Esophagus squamous epithelium (tissue), 5 donors: Measurements from ENCODE around the gene PPP2R2C. TPM values are rescaled to one million over a fixed set of nuclear protein-coding genes. Genes with fewer than 3 reads are reported as not detected.

ENCODE experiments used
- DNase-seq: peaks from one replicate; lab custom pipeline; 2025; lab: John Stamatoyannopoulos, UW
- H3K27ac ChIP-seq, 4 donors: fragments of 200-600 bp; sonication (generic); one replicate each; pipeline ENCODE4 v1.5.1; 2016 to 2019; ENCODE audit warnings: mild to moderate bottlenecking in 1 of 4
- H3K27me3 ChIP-seq, 4 donors: fragments of 200-600 bp; sonication (generic); 1 replicate in 3 of 4; 2 replicates in 1 of 4; pipeline versions ENCODE4 v1.5.1 to v1.6.0; 2017 to 2021; ENCODE audit warnings: antibody characterized with exemption in 1 of 4
- H3K36me3 ChIP-seq, 3 donors: fragments of 200-600 bp; sonication (generic); one replicate each; pipeline ENCODE4 v1.5.1; 2016 to 2019
- H3K4me1 ChIP-seq, 3 donors: fragments of 200-600 bp; sonication (generic); one replicate each; pipeline ENCODE4 v1.5.1; 2017 to 2019
- H3K4me3 ChIP-seq, 4 donors: fragments of 200-600 bp; sonication (generic); 1 replicate in 3 of 4; 2 replicates in 1 of 4; pipeline ENCODE4 v1.5.1; 2016 to 2019; ENCODE audit warnings: mild to moderate bottlenecking in 2 of 4, moderate library complexity in 1 of 4
- H3K9me3 ChIP-seq, 3 donors: fragments of 200-600 bp; sonication (generic); one replicate each; pipeline ENCODE4 v1.5.1; 2016 to 2019
- CTCF ChIP-seq, 6 experiments: fragments of 450-650 bp in 4 of 6; fragments of 200-600 bp in 2 of 6; sonication (generic) in 2 of 6; IDR thresholded peaks; one replicate each; pipeline ENCODE4 v1.5.1; 2016 to 2019; ENCODE audit warnings: antibody characterized with exemption in 6 of 6, mild to moderate bottlenecking in 4 of 6, moderate library complexity in 4 of 6
- POLR2A ChIP-seq, 4 donors: fragments of 450-650 bp; IDR thresholded peaks; one replicate each; pipeline ENCODE4 v1.6.1; 2017; ENCODE audit warnings: antibody characterized with exemption in 4 of 4, mild to moderate bottlenecking in 4 of 4, moderate library complexity in 3 of 4
- WGBS, 2 donors: methylation state at CpG; one replicate each; pipeline ENCODE4 v1.1.5; 2018; 5-methylcytosine and 5-hydroxymethylcytosine counted together
- intact Hi-C: fragments of 100-400 bp; cut with DNase I; formaldehyde crosslinking; loops from one replicate; pipeline ENCODE4 v1.15.0; 2022
- total RNA-seq, 4 donors: library from RNA; depleted of rRNA; stranded (reverse); fragments of >200 nt; gene quantifications; one replicate each; pipeline ENCODE4 v1.1.0, GENCODE V29; 2016
- donor health status: DM: yes; HTN: yes; CAD: no.

PPP2R2C gene
- total RNA-seq, 4 donors from 2014 or later = 26.9 to 76.3 (median 53.7) TPM

GRCh38 chr4:6464842-6465588 is 7.4 kb downstream of the PPP2R2C start:
- no peak for DNase-seq
- H3K27ac ChIP-seq = no peak overlapping the region
- no peaks in the 10 kb centered on the region for H3K36me3 ChIP-seq
- 62 to 80% methylated on average over 6 to 7 of the region's 7 CpGs for WGBS, 2 donors
- peaks cover 0 to 49% (median 1%) of the 10 kb centered on the region in 4 donors for H3K27me3 ChIP-seq
- TF ChIP-seq POLR2A (IDR thresholded peaks at IDR 0.05) = no peak
- no peak for TF ChIP-seq CTCF (IDR thresholded peaks at IDR 0.05)
- peaks cover 5 to 11% (median 8%) of the 10 kb centered on the region in 3 donors for H3K4me1 ChIP-seq
- no peaks in the 10 kb centered on the region for H3K9me3 ChIP-seq
- intact Hi-C loops = no loop called here
- no peak overlapping the region for H3K4me3 ChIP-seq

GRCh38 chr4:6463311-6464289 is 8.8 kb downstream of the PPP2R2C start:
- H3K4me1 ChIP-seq = no peaks in the 10 kb centered on the region
- no peaks in the 10 kb centered on the region for H3K36me3 ChIP-seq
- TF ChIP-seq CTCF (IDR thresholded peaks at IDR 0.05) = no peak
- no peak for TF ChIP-seq POLR2A (IDR thresholded peaks at IDR 0.05)
- no peak overlapping the region for H3K4me3 ChIP-seq
- 90% methylated on average over 4 to 9 of the region's 11 CpGs for WGBS, 2 donors
- no peak for DNase-seq
- H3K27ac ChIP-seq = no peak overlapping the region
- peaks cover 0 to 44% (median 0%) of the 10 kb centered on the region in 4 donors for H3K27me3 ChIP-seq
- intact Hi-C loops = no loop called here
- H3K9me3 ChIP-seq = peaks cover 0 to 9% (median 0%) of the 10 kb centered on the region in 3 donors

GRCh38 chr4:6461301-6462165 is 10.9 kb downstream of the PPP2R2C start:
- Histone ChIP-seq H3K36me3 (peaks cover 0 to 2% (median 0%) of the 10 kb centered on the region in 3 donors), H3K9me3 (peaks cover 0 to 10% (median 0%) of the 10 kb centered on the region in 3 donors), H3K4me1 (no peaks in the 10 kb centered on the region), H3K4me3 (no peak overlapping the region), H3K27me3 (peaks cover 0 to 27% (median 0%) of the 10 kb centered on the region in 4 donors), H3K27ac (no peak overlapping the region)
- no peak for TF ChIP-seq POLR2A (IDR thresholded peaks at IDR 0.05)
- TF ChIP-seq CTCF (IDR thresholded peaks at IDR 0.05) = no peak
- 74 to 89% methylated on average over 5 of the region's 9 CpGs for WGBS, 2 donors
- DNase-seq = no peak
- intact Hi-C loops = no loop called here

- Histone ChIP-seq H3K27me3 (peaks cover 0 to 24% (median 0%) of the 10 kb centered on the region in 4 donors), H3K4me1 (no peaks in the 10 kb centered on the region), H3K36me3 (peaks cover 0 to 8% (median 0%) of the 10 kb centered on the region in 3 donors), H3K9me3 (peaks cover 0 to 10% (median 0%) of the 10 kb centered on the region in 3 donors), H3K27ac (no peak overlapping the region), H3K4me3 (no peak overlapping the region)
- 73 to 75% methylated on average over 4 to 7 of the region's 9 CpGs for WGBS, 2 donors
- TF ChIP-seq POLR2A (IDR thresholded peaks at IDR 0.05) (no peak), CTCF (IDR thresholded peaks at IDR 0.05) (no peak)
- intact Hi-C loops = no loop called here
- no peak for DNase-seq
Observed at GRCh38 chr4:6460876-6461275, 11.5 kb downstream of the PPP2R2C start.
